HCT116 (cell line): ENCODE results near the gene GRM8. TPM values are rescaled to one million over a fixed set of nuclear protein-coding genes. Genes with fewer than 3 reads are reported as not detected.

Experiments used
- ATAC-seq: fragments of 200-7000 bp; cut with Tn5 transposase; 2 replicates; pipeline ENCODE4 v1.9.1; 2020; ENCODE audit warnings: mild to moderate bottlenecking, moderate library complexity
- BruUV-seq: library from RNA; stranded (reverse); fragments of 400-500 nt; replicated peaks from 2 replicates; lab custom pipeline; 2021; lab: Mats Ljungman, UMichigan
- CTCF ChIA-PET: fragments of 300-600 bp; sonication (Branson Sonifier 250); formaldehyde crosslinking; loops from one replicate; lab custom pipeline; 2021; ENCODE audit warnings: antibody characterized with exemption; lab: Charles Lee
- POLR2A ChIA-PET: fragments of 300-600, 350-600 bp; sonication (Branson Sonifier 250); formaldehyde crosslinking; loops from one replicate; lab custom pipeline; 2021; ENCODE audit warnings: antibody characterized with exemption; lab: Charles Lee
- RAD21 ChIA-PET, 2 experiments: fragments of 300-600 bp; sonication (Branson Sonifier 250); formaldehyde crosslinking; loops; one replicate each; lab custom pipeline; 2023; ENCODE audit warnings: low total read pairs in 2 of 2; ENCODE audit not compliant: uncharacterized antibody in 2 of 2, unreplicated experiment in 2 of 2, low non-redundant PET in 1 of 2; lab: Charles Lee
- DNase-seq: peaks from one replicate; pipeline ENCODE4 v3.0.0-alpha.2; 2010; ENCODE audit warnings: low read depth, low spot score
- H2AFZ ChIP-seq: fragments of 200-600 bp; shearing (Covaris generic), sonication (generic); 2 replicates; pipeline ENCODE4 v1.6.1; 2017; ENCODE audit warnings: low read depth, mixed run types, mixed read lengths, antibody characterized with exemption, low read length; ENCODE audit not compliant: poor library complexity, severe bottlenecking
- H3K27ac ChIP-seq: 2 replicates; pipeline ENCODE4 v1.5.1; 2012; ENCODE audit warnings: low read depth, low read length
- H3K27me3 ChIP-seq: fragments of 200-600 bp; sonication (generic); 2 replicates; pipeline ENCODE4 v1.6.1; 2016; ENCODE audit warnings: mixed run types, low read length, mixed read lengths; ENCODE audit not compliant: insufficient read depth
- H3K36me3 ChIP-seq, 2 experiments: fragments of 200-500 bp in 1 of 2; fragments of 200-600 bp in 1 of 2; sonication (Bioruptor generic) in 1 of 2; sonication (generic) in 1 of 2; 2 replicates each; pipeline versions ENCODE4 v1.5.1 to v1.6.1; 2014 to 2016; ENCODE audit warnings: low read length in 2 of 2, inconsistent platforms in 1 of 2, mixed read lengths in 1 of 2, mixed run types in 1 of 2; ENCODE audit not compliant: insufficient read depth in 2 of 2, control insufficient read depth in 1 of 2
- H3K4me1 ChIP-seq, 2 experiments: fragments of 200-600 bp in 1 of 2; sonication (generic) in 1 of 2; 2 replicates each; pipeline versions ENCODE4 v1.5.1 to v1.6.1; 2012 to 2017; ENCODE audit warnings: low read length in 2 of 2, inconsistent platforms in 1 of 2, mild to moderate bottlenecking in 1 of 2, mixed read lengths in 1 of 2, mixed run types in 1 of 2, moderate library complexity in 1 of 2; ENCODE audit not compliant: insufficient read depth in 2 of 2, control insufficient read depth in 1 of 2
- H3K4me2 ChIP-seq: fragments of 200-600 bp; sonication (generic); 2 replicates; pipeline ENCODE4 v1.6.1; 2017; ENCODE audit warnings: mixed run types, low read length, mixed read lengths
- H3K4me3 ChIP-seq, 2 experiments: fragments of 200-600 bp in 1 of 2; sonication (generic) in 1 of 2; replicated peaks in 1 of 2; 2 replicates each; pipeline ENCODE4 v1.5.1; 2011 to 2016; ENCODE audit warnings: low read length in 2 of 2, control low read depth in 1 of 2, low read depth in 1 of 2, mild to moderate bottlenecking in 1 of 2, mixed read lengths in 1 of 2, mixed run types in 1 of 2
- H3K79me2 ChIP-seq: fragments of 200-600 bp; sonication (generic); 2 replicates; pipeline ENCODE4 v1.6.1; 2017; ENCODE audit warnings: mild to moderate bottlenecking, mixed run types, low read length, moderate library complexity, mixed read lengths; ENCODE audit not compliant: insufficient read depth
- H3K9ac ChIP-seq: fragments of 200-600 bp; sonication (generic); 2 replicates; pipeline ENCODE4 v1.6.1; 2016; ENCODE audit warnings: low read length, mixed read lengths
- H3K9me2 ChIP-seq: fragments of 200-600 bp; sonication (generic), shearing (Covaris generic); 2 replicates; pipeline ENCODE4 v1.6.1; 2017; ENCODE audit warnings: mixed run types, mild to moderate bottlenecking, moderate library complexity; ENCODE audit not compliant: insufficient read depth
- H3K9me3 ChIP-seq, 2 experiments: fragments of 200-500 bp in 1 of 2; fragments of 200-600 bp in 1 of 2; sonication (Bioruptor generic) in 1 of 2; sonication (generic) in 1 of 2; 2 replicates each; pipeline ENCODE4 v1.6.1; 2014 to 2017; ENCODE audit warnings: low read length in 2 of 2, mixed read lengths in 2 of 2, inconsistent platforms in 1 of 2, low read depth in 1 of 2, mild to moderate bottlenecking in 1 of 2, mixed run types in 1 of 2, moderate library complexity in 1 of 2; ENCODE audit not compliant: control insufficient read depth in 1 of 2, insufficient read depth in 1 of 2
- H4K20me1 ChIP-seq: fragments of 200-600 bp; sonication (generic), shearing (Covaris generic); 2 replicates; pipeline ENCODE4 v1.6.1; 2017; ENCODE audit warnings: mixed run types, mild to moderate bottlenecking, moderate library complexity; ENCODE audit not compliant: insufficient read depth
- CBX3 ChIP-seq: IDR thresholded peaks from 2 replicates; pipeline ENCODE4 v1.6.1; 2012; ENCODE audit warnings: low read depth
- CEBPB ChIP-seq: IDR thresholded peaks from 2 replicates; pipeline ENCODE4 v1.6.1; 2012; ENCODE audit warnings: low read depth
- CTCF ChIP-seq, 3 experiments: fragments of 200-600 bp in 1 of 3; sonication (generic) in 1 of 3; IDR thresholded peaks in 2 of 3; conservative IDR thresholded peaks in 1 of 3; 2 replicates each; pipeline ENCODE4 v1.5.1; 2012 to 2017; ENCODE audit warnings: low read depth in 2 of 3, low read length in 2 of 3, antibody characterized with exemption in 1 of 3, borderline replicate concordance in 1 of 3, control low read depth in 1 of 3, mild to moderate bottlenecking in 1 of 3, mixed read lengths in 1 of 3, mixed run types in 1 of 3, moderate library complexity in 1 of 3; ENCODE audit not compliant: insufficient read depth in 1 of 3
- EGR1 ChIP-seq: IDR thresholded peaks from 2 replicates; pipeline ENCODE4 v1.6.1; 2012; ENCODE audit warnings: low read depth
- ELF1 ChIP-seq: IDR thresholded peaks from 2 replicates; pipeline ENCODE4 v1.6.1; 2012; ENCODE audit warnings: low read depth, borderline replicate concordance
- EZH2phosphoT487 ChIP-seq: fragments of 200-600 bp; IDR thresholded peaks from 2 replicates; pipeline ENCODE4 v1.6.1; 2018; ENCODE audit warnings: antibody characterized with exemption, borderline replicate concordance
- FOSL1 ChIP-seq: IDR thresholded peaks from 2 replicates; pipeline ENCODE4 v1.6.1; 2012; ENCODE audit warnings: low read depth
- JUND ChIP-seq: IDR thresholded peaks from 2 replicates; pipeline ENCODE4 v1.6.1; 2012
- MAX ChIP-seq: IDR thresholded peaks from 2 replicates; pipeline ENCODE4 v1.6.1; 2012
- POLR2A ChIP-seq: IDR thresholded peaks from 2 replicates; pipeline ENCODE4 v1.7.0; 2011; ENCODE audit warnings: borderline replicate concordance; ENCODE audit not compliant: insufficient read depth, insufficient read length; ENCODE audit errors: extremely low read depth
- RAD21 ChIP-seq: IDR thresholded peaks from 2 replicates; pipeline ENCODE4 v1.6.1; 2012; ENCODE audit warnings: low read depth, mild to moderate bottlenecking
- REST ChIP-seq: IDR thresholded peaks from 2 replicates; pipeline ENCODE4 v1.6.1; 2012; ENCODE audit warnings: low read depth
- SIN3A ChIP-seq: IDR thresholded peaks from 2 replicates; pipeline ENCODE4 v1.6.1; 2012; ENCODE audit warnings: low read depth
- SP1 ChIP-seq: IDR thresholded peaks from 2 replicates; pipeline ENCODE4 v1.6.1; 2012; ENCODE audit warnings: low read depth
- SRF ChIP-seq: IDR thresholded peaks from 2 replicates; pipeline ENCODE4 v1.6.1; 2012; ENCODE audit warnings: low read depth
- YY1 ChIP-seq: IDR thresholded peaks from 2 replicates; pipeline ENCODE4 v1.6.1; 2011; ENCODE audit warnings: low read length, low read depth, moderate library complexity, mild to moderate bottlenecking; ENCODE audit not compliant: insufficient replicate concordance; ENCODE audit errors: extremely low read depth
- ZFX ChIP-seq: fragments of 450-650 bp; IDR thresholded peaks from 2 replicates; pipeline ENCODE4 v1.6.1; 2017
- ZNF274 ChIP-seq: fragments of 200-500 bp; sonication (Bioruptor generic); IDR thresholded peaks from 2 replicates; pipeline ENCODE4 v1.6.1; 2014; ENCODE audit warnings: mild to moderate bottlenecking, low read depth, low read length, inconsistent platforms
- intact Hi-C: fragments of 100-400 bp; cut with micrococcal nuclease; formaldehyde crosslinking; loops from 2 replicates; pipeline ENCODE4 v1.10.0; 2022
- total RNA-seq: library from RNA; stranded (reverse); gene quantifications from one replicate; pipeline ENCODE4 v1.2.1, GENCODE V29; 2021; ENCODE audit not compliant: unreplicated experiment

Gene GRM8
- total RNA-seq, 1 experiment from 2014 or later = 0.05 TPM

GRCh38 chr7:126637538-126637937 lies 615.2 kb downstream of the GRM8 start:
- Histone ChIP-seq H3K9ac (no peak overlapping the region), H3K27me3 (no peaks in the 10 kb centered on the region), H3K4me2 (no peak overlapping the region), H3K79me2 (no peaks in the 10 kb centered on the region), H3K36me3 (no peaks in the 10 kb centered on the region), H3K9me3 (no peaks in the 10 kb centered on the region), H2AFZ (no peak overlapping the region), H3K27ac (no peak overlapping the region), H3K4me1 (no peaks in the 10 kb centered on the region), H3K9me2 (no peaks in the 10 kb centered on the region), H4K20me1 (no peaks in the 10 kb centered on the region; the same call in 1 of the 2 replicates), H3K4me3 (no peak overlapping the region)
- BruUV-seq = no TSS peak
- DNase-seq (no peak), ATAC-seq (no peak)
- POLR2A ChIA-PET = no interaction called here
- CTCF ChIA-PET = no interaction called here
- TF ChIP-seq EZH2phosphoT487 (no peak), ZNF274 (no peak), POLR2A (no peak), ELF1 (no peak), YY1 (no peak), SIN3A (no peak), MAX (no peak), REST (no peak), FOSL1 (no peak), SRF (no peak), CTCF (IDR thresholded peaks at IDR 0.05 in 2 of 3, conservative IDR thresholded peaks at IDR 0.05 in 1 of 3; ENCODE audit: borderline replicate concordance in 1 of 3, insufficient read depth in 1 of 3, low read depth in 2 of 3, low read length in 2 of 3) (no peak), RAD21 (no peak), JUND (no peak), ZFX (no peak), CBX3 (no peak), SP1 (no peak), CEBPB (no peak), EGR1 (no peak)
- RAD21 ChIA-PET = no interaction called here
- intact Hi-C loops = loop anchor here (5.0 kb wide), 1 partner anchor 140 kb away; no protein-coding TSS in a partner anchor
